Natural killer cell (primary cell): ENCODE data around the gene JAKMIP1. TPM values are rescaled to one million over a fixed set of nuclear protein-coding genes. Genes with fewer than 3 reads are reported as not detected.

ENCODE experiments used
- ATAC-seq, 3 donors: fragments of 150-1000 bp in 2 of 3; fragments of 200-7000 bp in 1 of 3; cut with Tn5 transposase; 1 replicate in 1 of 3; 2 replicates in 2 of 3; pipeline ENCODE4 v1.10.0; 2021; ENCODE audit warnings: mild to moderate bottlenecking in 2 of 3, moderate library complexity in 2 of 3
- DNase-seq, 2 donors: peaks; one replicate each; pipeline versions ENCODE4 v3.0.0 to v3.0.0-alpha.2; 2013 to 2021; ENCODE audit warnings: mixed read lengths in 1 of 2
- H3K27ac ChIP-seq: one replicate; pipeline ENCODE4 v1.5.1; 2013; ENCODE audit warnings: mild to moderate bottlenecking, low read length
- H3K27me3 ChIP-seq: one replicate; pipeline ENCODE4 v1.6.1; 2013; ENCODE audit warnings: low read length; ENCODE audit not compliant: control insufficient read depth, insufficient read depth
- H3K36me3 ChIP-seq: one replicate; pipeline ENCODE4 v1.6.1; 2013; ENCODE audit warnings: low read length; ENCODE audit not compliant: control insufficient read depth, insufficient read depth
- H3K4me1 ChIP-seq: one replicate; pipeline ENCODE4 v1.6.1; 2013; ENCODE audit warnings: low read length; ENCODE audit not compliant: control insufficient read depth, insufficient read depth
- H3K4me3 ChIP-seq: one replicate; pipeline ENCODE4 v1.5.1; 2013; ENCODE audit warnings: low read length
- H3K9me3 ChIP-seq: one replicate; pipeline ENCODE4 v1.6.1; 2013; ENCODE audit warnings: low read length; ENCODE audit not compliant: control insufficient read depth, insufficient read depth
- H3K27ac Mint-ChIP-seq, 2 donors: one replicate each; pipeline ENCODE4 v1.8.0; 2022; ENCODE audit warnings: mild to moderate bottlenecking in 2 of 2, mixed read lengths in 2 of 2, moderate library complexity in 1 of 2
- H3K27me3 Mint-ChIP-seq, 2 donors: one replicate each; pipeline ENCODE4 v1.8.0; 2022; ENCODE audit warnings: low read depth in 2 of 2, mixed read lengths in 2 of 2
- H3K36me3 Mint-ChIP-seq: one replicate; pipeline ENCODE4 v1.8.0; 2022; ENCODE audit warnings: mixed read lengths
- H3K4me1 Mint-ChIP-seq, 2 donors: one replicate each; pipeline ENCODE4 v1.8.0; 2022; ENCODE audit warnings: mixed read lengths in 2 of 2
- H3K4me3 Mint-ChIP-seq: one replicate; pipeline ENCODE4 v1.8.0; 2022; ENCODE audit warnings: mild to moderate bottlenecking, moderate library complexity, mixed read lengths
- H3K9me3 Mint-ChIP-seq, 2 donors: one replicate each; pipeline ENCODE4 v1.8.0; 2022; ENCODE audit warnings: mixed read lengths in 2 of 2
- CTCF ChIP-seq: fragments of 200-600 bp; IDR thresholded peaks from one replicate; pipeline ENCODE4 v1.8.0; 2022; ENCODE audit warnings: antibody characterized with exemption
- WGBS: methylation state at CpG from one replicate; pipeline ENCODE4 v1.1.7; 2013; ENCODE audit warnings: missing lambda C conversion rate; ENCODE audit not compliant: insufficient coverage; 5-methylcytosine and 5-hydroxymethylcytosine counted together
- intact Hi-C: fragments of 100-400 bp; cut with micrococcal nuclease; formaldehyde crosslinking; loops from one replicate; pipeline ENCODE4 v1.14.2; 2022
- total RNA-seq, 4 donors: library from RNA; stranded (reverse); fragments of 120-200 nt in 1 of 4; gene quantifications; one replicate each; pipeline versions ENCODE4 v1.2.3 to v1.2.4, GENCODE V29; 2013 to 2022

JAKMIP1 gene
- total RNA-seq, 3 donors from 2014 or later (not counting 1 experiment from before 2014, with no cell fraction given), result 8.8 to 21.8 (median 16.4) TPM

GRCh38 chr4:6017030-6017429 lies 183.3 kb downstream of the JAKMIP1 start:
- DNase-seq (no peak), ATAC-seq (no peak)
- no peak overlapping the region for H3K4me3 Mint-ChIP-seq
- no peak for TF ChIP-seq CTCF
- no peaks in the 10 kb centered on the region for H3K9me3 ChIP-seq
- peaks cover 5 to 10% of the 10 kb centered on the region in 2 donors for H3K27me3 Mint-ChIP-seq
- 80% methylated on average over 10 of the region's 10 CpGs for WGBS
- no peaks in the 10 kb centered on the region for H3K27me3 ChIP-seq
- no peaks in the 10 kb centered on the region for H3K36me3 ChIP-seq
- H3K9me3 Mint-ChIP-seq, result no peaks in the 10 kb centered on the region
- H3K4me1 Mint-ChIP-seq, result no peaks in the 10 kb centered on the region
- no peak overlapping the region for H3K27ac ChIP-seq
- intact Hi-C loops, result no loop called here
- H3K36me3 Mint-ChIP-seq, result no peaks in the 10 kb centered on the region
- no peak overlapping the region for H3K4me3 ChIP-seq
- no peak overlapping the region for H3K27ac Mint-ChIP-seq
- no peaks in the 10 kb centered on the region for H3K4me1 ChIP-seq

GRCh38 chr4:6013564-6013963 lies 186.8 kb downstream of the JAKMIP1 start:
- no peak for DNase-seq
- Histone ChIP-seq H3K36me3 (no peaks in the 10 kb centered on the region), H3K9me3 (no peaks in the 10 kb centered on the region), H3K4me1 (no peaks in the 10 kb centered on the region), H3K27me3 (no peaks in the 10 kb centered on the region), H3K27ac (no peak overlapping the region), H3K4me3 (no peak overlapping the region)
- no peak overlapping the region for H3K4me3 Mint-ChIP-seq
- TF ChIP-seq CTCF, result no peak
- H3K36me3 Mint-ChIP-seq, result no peaks in the 10 kb centered on the region
- H3K27me3 Mint-ChIP-seq, result peaks cover 6 to 35% of the 10 kb centered on the region in 2 donors
- H3K9me3 Mint-ChIP-seq, result no peaks in the 10 kb centered on the region
- H3K27ac Mint-ChIP-seq, result no peak overlapping the region
- peaks cover 0 to 8% of the 10 kb centered on the region in 2 donors for H3K4me1 Mint-ChIP-seq
- intact Hi-C loops, result no loop called here
- 95% methylated on average over 12 of the region's 12 CpGs for WGBS
- ATAC-seq, result no peak

- H3K9me3 Mint-ChIP-seq, result no peaks in the 10 kb centered on the region
Observed at GRCh38 chr4:6012200-6012599, 188.1 kb downstream of the JAKMIP1 start.

More at GRCh38 chr4:6012200-6012599, 188.1 kb downstream of the JAKMIP1 start:
- Histone ChIP-seq H3K4me3 (no peak overlapping the region), H3K4me1 (no peaks in the 10 kb centered on the region), H3K36me3 (no peaks in the 10 kb centered on the region), H3K9me3 (no peaks in the 10 kb centered on the region), H3K27me3 (no peaks in the 10 kb centered on the region), H3K27ac (no peak overlapping the region)
- Mint-ChIP-seq H3K27ac (no peak overlapping the region), H3K4me3 (no peak overlapping the region), H3K4me1 (peaks cover 0 to 8% of the 10 kb centered on the region in 2 donors), H3K36me3 (no peaks in the 10 kb centered on the region), H3K27me3 (peaks cover 8 to 25% of the 10 kb centered on the region in 2 donors)
- no peak for ATAC-seq
- no peak for DNase-seq
- intact Hi-C loops, result no loop called here
- no peak for TF ChIP-seq CTCF
- WGBS, result 52% methylated on average over 4 of the region's 5 CpGs
